ENCODE data around the gene GDAP2. TPM values are rescaled to one million over a fixed set of nuclear protein-coding genes. Genes with fewer than 3 reads are reported as not detected.
A peak's percentile ranks its signal among the peaks of the same experiment; 100 is the strongest.

GDAP2 gene
- total and polyA plus RNA-seq, 2 of the 4 experiments (the other 2 are of a cell fraction), result 5.4 to 27.1 TPM

GRCh38 chr1:117959364-117959763 lies 29.9 kb upstream of the GDAP2 start:
- CTCF ChIA-PET, result no interaction called here
- H2AK5ac ChIP-seq (ENCODE audit: low read depth, low read length), result no peak overlapping the region
- dilution Hi-C loops (cut with HindIII; ENCODE audit: low sequenced_read_pairs, unreplicated experiment), result no loop called here

More at GRCh38 chr1:117959364-117959763, 29.9 kb upstream of the GDAP2 start:
- Histone ChIP-seq H3K4ac (ENCODE audit: low read depth, low read length) (no peak overlapping the region), H4K8ac (ENCODE audit: low read depth in 2 of 2, low read length in 2 of 2) (no peak overlapping the region), H2AK9ac (replicated peaks; ENCODE audit: low read depth, low read length, poor library complexity) (no peak overlapping the region), H3K14ac (replicated peaks; ENCODE audit: low read depth, low read length) (no peak overlapping the region), H3K23ac (ENCODE audit: low read depth, low read length) (no peak overlapping the region), H3K4me3 (ENCODE audit: insufficient read depth, low read depth, low read length) (no peak overlapping the region), H3K9me1 (ENCODE audit: insufficient read depth, low read length) (no peaks in the 10 kb centered on the region), H3K9ac (ENCODE audit: low read depth, low read length) (no peak overlapping the region), H2BK5ac (ENCODE audit: low read depth, low read length, poor library complexity, severe bottlenecking) (no peak overlapping the region), H4K20me1 (ENCODE audit: insufficient read depth, low read length) (no peaks in the 10 kb centered on the region), H3K9me3 (ENCODE audit: control insufficient read depth, insufficient read depth, low read length) (no peaks in the 10 kb centered on the region), H3K79me1 (ENCODE audit: low read depth in 1 of 2, low read length in 2 of 2) (no peaks in the 10 kb centered on the region; a peak in 1 of 4 replicates), H2AFZ (replicated peaks; ENCODE audit: low read length, poor library complexity) (no peak overlapping the region), H2BK20ac (ENCODE audit: low read depth, low read length) (no peak overlapping the region), H3K56ac (ENCODE audit: extremely low read depth, insufficient read depth, low read length) (no peak overlapping the region), H3K18ac (ENCODE audit: low read depth, low read length) (no peak overlapping the region), H3K36me3 (ENCODE audit: control insufficient read depth, insufficient read depth, low read length) (peaks cover 11% of the 10 kb centered on the region), H3K4me1 (ENCODE audit: control insufficient read depth, insufficient read depth, low read length) (no peaks in the 10 kb centered on the region), H4K91ac (ENCODE audit: insufficient read depth, low read depth, low read length) (no peak overlapping the region), H2BK120ac (ENCODE audit: low read depth, low read length) (no peak overlapping the region), H3K27ac (ENCODE audit: insufficient read depth, low read length) (no peak overlapping the region), H2BK15ac (ENCODE audit: low read depth, low read length) (no peak overlapping the region), H3K4me2 (ENCODE audit: low read depth, low read length) (no peak overlapping the region), H4K5ac (ENCODE audit: low read depth, low read length) (no peak overlapping the region), H3K27me3 (ENCODE audit: control insufficient read depth, insufficient read depth, low read length) (no peaks in the 10 kb centered on the region)
- no peak for TF ChIP-seq MAZ (IDR thresholded peaks at IDR 0.05; ENCODE audit: borderline replicate concordance, low read depth, low read length)
- ATAC-seq (ENCODE audit: low read depth), result no peak
- in situ Hi-C loops (cut with MboI; ENCODE audit: low sequenced_read_pairs), result no loop called here
- POLR2A ChIA-PET (ENCODE audit: unreplicated experiment), result no interaction called here
- intact Hi-C loops (cut with micrococcal nuclease), result no loop called here
- no CpG with 5 or more reads among the region's 3 CpGs for WGBS, 2 experiments (ENCODE audit: extremely low coverage in 2 of 2, insufficient read length in 1 of 2)
- TSS peak; percentile 84 for BruUV-seq (replicated peaks)
- peak; percentile 45 for DNase-seq
